ENCODE data around the gene CUL7. TPM values are rescaled to one million over a fixed set of nuclear protein-coding genes. Genes with fewer than 3 reads are reported as not detected.
A peak's percentile ranks its signal among the peaks of the same experiment; 100 is the strongest.

Gene CUL7
- 10 to 100 TPM in 2 of 10 donors, 1 to 10 TPM in 8; 7.1 to 11.2 (median 8.6) TPM for total RNA-seq
- 1 to 10 TPM; 4.2 to 5.6 TPM for polyA plus RNA-seq
- long read RNA-seq, donor 1, partial matches to known transcripts: 5 of 9 reads
- long read RNA-seq, donor 1, other reads (novel, unspliced or antisense): 4 of 9 reads
- long read RNA-seq, donor 2, full-length matches to known transcripts: 6 of 21 reads
- long read RNA-seq, donor 2, partial matches to known transcripts: 3 of 21 reads
- long read RNA-seq, donor 2, other reads (novel, unspliced or antisense): 12 of 21 reads
- long read RNA-seq, donor 3, full-length matches to known transcripts: 4 of 22 reads
- long read RNA-seq, donor 3, partial matches to known transcripts: 13 of 22 reads
- long read RNA-seq, donor 3, other reads (novel, unspliced or antisense): 5 of 22 reads

- H3K9me3 ChIP-seq: no peaks in the 10 kb centered on the region
- WGBS, 2 donors: 1 to 2% methylated on average over 44 to 45 of the region's 45 CpGs
- H3K4me3 ChIP-seq: peak within 1 kb of the TSS; percentile 40 to 78 (median 64)
- intact Hi-C loops (cut with DNase I): loop anchor here in 6 of 10 donors (2.0 to 10.0 kb wide), 6 partner anchors 36 to 149 kb away; partner anchors contain the start of genes KLHDC3 (in 2 of the 6), CNPY3 (in 1 of the 6) and MEA1 (in 1 of the 6)
- peaks cover 4 to 36% (median 26%) of the 10 kb centered on the region in 9 donors for H3K4me1 ChIP-seq
- H3K27me3 ChIP-seq: no peaks in the 10 kb centered on the region
- DNase-seq (peak; percentile 93 to 94), ATAC-seq (peak; percentile 94 to 97 (median 96))
- H3K36me3 ChIP-seq: peaks cover 0 to 58% (median 14%) of the 10 kb centered on the region in 9 donors
- TF ChIP-seq, protein P1, sequence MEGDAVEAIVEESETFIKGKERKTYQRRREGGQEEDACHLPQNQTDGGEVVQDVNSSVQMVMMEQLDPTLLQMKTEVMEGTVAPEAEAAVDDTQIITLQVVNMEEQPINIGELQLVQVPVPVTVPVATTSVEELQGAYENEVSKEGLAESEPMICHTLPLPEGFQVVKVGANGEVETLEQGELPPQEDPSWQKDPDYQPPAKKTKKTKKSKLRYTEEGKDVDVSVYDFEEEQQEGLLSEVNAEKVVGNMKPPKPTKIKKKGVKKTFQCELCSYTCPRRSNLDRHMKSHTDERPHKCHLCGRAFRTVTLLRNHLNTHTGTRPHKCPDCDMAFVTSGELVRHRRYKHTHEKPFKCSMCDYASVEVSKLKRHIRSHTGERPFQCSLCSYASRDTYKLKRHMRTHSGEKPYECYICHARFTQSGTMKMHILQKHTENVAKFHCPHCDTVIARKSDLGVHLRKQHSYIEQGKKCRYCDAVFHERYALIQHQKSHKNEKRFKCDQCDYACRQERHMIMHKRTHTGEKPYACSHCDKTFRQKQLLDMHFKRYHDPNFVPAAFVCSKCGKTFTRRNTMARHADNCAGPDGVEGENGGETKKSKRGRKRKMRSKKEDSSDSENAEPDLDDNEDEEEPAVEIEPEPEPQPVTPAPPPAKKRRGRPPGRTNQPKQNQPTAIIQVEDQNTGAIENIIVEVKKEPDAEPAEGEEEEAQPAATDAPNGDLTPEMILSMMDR (IDR thresholded peaks at IDR 0.05): peak in 2 of 9 donors; percentile 3 to 20
- H3K27ac ChIP-seq: peak within 1 kb of the TSS; percentile 63 to 98 (median 96)
These were observed at the start of gene CUL7 for GRCh38 chr6:43053545-43054205. Gene CUL7 (minus strand): TSS chr6:43053851. CDS start chr6:43052788, 1,063 bp downstream.

DNA sequence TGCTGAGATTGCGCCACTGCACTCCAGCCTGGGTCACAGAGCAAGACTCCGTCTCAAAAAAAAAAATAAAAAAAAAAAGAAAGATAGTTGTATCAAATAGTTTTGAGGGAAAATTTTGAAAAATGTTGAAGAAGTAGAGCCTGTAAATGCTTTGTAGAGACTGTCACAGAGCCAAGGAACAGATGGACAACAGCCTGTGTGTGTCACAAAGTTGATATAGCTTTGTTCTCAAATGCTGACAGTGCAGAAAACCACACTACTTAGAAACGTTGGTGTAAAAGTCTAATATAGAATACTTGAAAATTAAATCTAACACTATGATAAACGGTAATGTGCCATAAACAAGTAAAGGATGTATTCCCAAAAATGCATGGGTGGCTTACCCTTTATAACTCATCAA, 47.8 kb upstream of the CUL7 start:
- Histone ChIP-seq H3K4me3 (no peak overlapping the region), H3K27me3 (no peaks in the 10 kb centered on the region), H3K9me3 (no peaks in the 10 kb centered on the region), H3K27ac (no peak overlapping the region), H3K36me3 (no peaks in the 10 kb centered on the region), H3K4me1 (peaks cover 0 to 12% (median 4%) of the 10 kb centered on the region in 9 donors)
- no peak for DNase-seq
- no peak for ATAC-seq
- intact Hi-C loops (cut with DNase I): no loop called here
- TF ChIP-seq, protein P1 (IDR thresholded peaks at IDR 0.05): no peak
- WGBS, 2 donors: 75 to 78% methylated on average over 4 of the region's 4 CpGs

DNA sequence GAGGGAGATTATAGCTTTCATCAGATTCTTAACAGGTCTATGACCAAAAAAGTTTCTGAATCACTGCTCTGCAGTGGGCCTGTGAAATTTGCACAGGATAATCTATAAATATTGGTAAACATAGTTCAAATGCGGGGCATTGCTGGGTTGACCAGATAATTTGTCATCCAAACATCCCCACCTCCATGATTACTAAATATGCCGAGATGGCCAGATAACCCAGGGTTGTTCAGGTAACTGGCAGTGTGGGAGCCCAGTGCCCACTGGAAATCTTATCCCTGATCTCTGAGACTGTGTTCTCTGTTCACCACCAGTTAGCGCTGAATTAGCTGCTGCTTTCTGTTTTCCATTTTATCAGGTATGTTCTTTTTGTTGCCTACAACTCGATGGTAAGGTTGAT, 43.9 kb upstream of the CUL7 start:
- ATAC-seq (no peak), DNase-seq (no peak)
- H3K4me3 ChIP-seq: no peak overlapping the region
- TF ChIP-seq, protein P1 (IDR thresholded peaks at IDR 0.05): no peak
- H3K27ac ChIP-seq: no peak overlapping the region
- peaks cover 0 to 21% (median 4%) of the 10 kb centered on the region in 9 donors for H3K4me1 ChIP-seq
- intact Hi-C loops (cut with DNase I): no loop called here
- 87 to 89% methylated on average over 4 of the region's 4 CpGs for WGBS, 2 donors
- H3K36me3 ChIP-seq: no peaks in the 10 kb centered on the region
- no peaks in the 10 kb centered on the region for H3K9me3 ChIP-seq
- no peaks in the 10 kb centered on the region for H3K27me3 ChIP-seq

GRCh38 chr6:43097098-43097489, 43.4 kb upstream of the CUL7 start:
- intact Hi-C loops (cut with DNase I): no loop called here
- TF ChIP-seq, protein P1 (IDR thresholded peaks at IDR 0.05): no peak
- no peaks in the 10 kb centered on the region for H3K27me3 ChIP-seq
- H3K4me1 ChIP-seq: peaks cover 0 to 21% (median 4%) of the 10 kb centered on the region in 9 donors
- H3K9me3 ChIP-seq: no peaks in the 10 kb centered on the region
- H3K27ac ChIP-seq: no peak overlapping the region
- no peaks in the 10 kb centered on the region for H3K36me3 ChIP-seq
- DNase-seq (no peak), ATAC-seq (no peak)
- 29 to 32% methylated on average over 5 of the region's 5 CpGs for WGBS, 2 donors
- no peak overlapping the region for H3K4me3 ChIP-seq
